Kasumi-1 (cell line): ENCODE data around the gene SARNP.
"Not testable (repeated sequence)": the region's sequence is repeated elsewhere in the genome, so short reads cannot be mapped to it uniquely, and the experiment has no call there.

ENCODE experiments used
- DNase-seq, 2 experiments: peaks; one replicate each; lab custom pipeline; 2025; lab: John Stamatoyannopoulos, UW

SARNP gene

GRCh38 chr12:55839345-55840140 is 22.0 kb upstream of the SARNP start:
- DNase-seq = no peak

- no peak for DNase-seq
These were observed 20.8 kb upstream of the SARNP start for GRCh38 chr12:55838361-55838760.

- DNase-seq = not testable (repeated sequence)
These were observed 16.9 kb upstream of the SARNP start for GRCh38 chr12:55834400-55834799.

- DNase-seq = no peak
These were observed 15.5 kb upstream of the SARNP start for GRCh38 chr12:55833056-55833455.

- peak in 1 of 2 experiments; percentile 11 for DNase-seq
These were observed 13.9 kb upstream of the SARNP start for GRCh38 chr12:55831447-55831815.

GRCh38 chr12:55830601-55831446 is 13.3 kb upstream of the SARNP start:
- peak; percentile 42 to 65 for DNase-seq

- DNase-seq = peak in 1 of 2 experiments; percentile 47
These were observed 12.6 kb upstream of the SARNP start for GRCh38 chr12:55829967-55830600.

GRCh38 chr12:55828357-55828756 is 10.8 kb upstream of the SARNP start:
- DNase-seq = no peak

- DNase-seq = no peak
These were observed 10.3 kb upstream of the SARNP start for GRCh38 chr12:55827806-55828205.

GRCh38 chr12:55824726-55825125 is 7.2 kb upstream of the SARNP start:
- no peak for DNase-seq

GRCh38 chr12:55823419-55823818 is 5.9 kb upstream of the SARNP start:
- DNase-seq = no peak

- DNase-seq = peak; percentile 15 to 28
These were observed 4.7 kb upstream of the SARNP start for GRCh38 chr12:55822228-55822627.

GRCh38 chr12:55820679-55821078 is 3.2 kb upstream of the SARNP start:
- DNase-seq = peak; percentile 28 to 59

- DNase-seq = no peak
These were observed 1.4 kb upstream of the SARNP start for GRCh38 chr12:55818886-55819285.

GRCh38 chr12:55818140-55818728 is 710 bp upstream of the SARNP start:
- DNase-seq = peak; percentile 88 to 92

- peak in 1 of 2 experiments; percentile 30 for DNase-seq
These were observed 611 bp downstream of the SARNP start for GRCh38 chr12:55816881-55817344.

GRCh38 chr12:55815473-55815872 is 2.1 kb downstream of the SARNP start:
- DNase-seq = no peak

GRCh38 chr12:55814257-55814656 is 3.3 kb downstream of the SARNP start:
- no peak for DNase-seq

GRCh38 chr12:55812088-55812487 is 5.4 kb downstream of the SARNP start:
- no peak for DNase-seq

- DNase-seq = no peak
These were observed 8.2 kb downstream of the SARNP start for GRCh38 chr12:55809274-55809673.

GRCh38 chr12:55806982-55807381 is 10.5 kb downstream of the SARNP start:
- no peak for DNase-seq

- DNase-seq = no peak
These were observed 20.0 kb downstream of the SARNP start for GRCh38 chr12:55797550-55797949.
